CD4-positive, alpha-beta T cell (primary cell): Measurements from ENCODE around the gene CELF5. TPM values are rescaled to one million over a fixed set of nuclear protein-coding genes. Genes with fewer than 3 reads are reported as not detected.

Source experiments
- ATAC-seq: fragments of 200-7000 bp; cut with Tn5 transposase; one replicate; pipeline ENCODE4 v1.10.0; 2022; ENCODE audit warnings: mild to moderate bottlenecking; ENCODE audit not compliant: poor library complexity
- CTCF ChIA-PET: fragments of 350-600 bp; sonication (Branson Sonifier 250); formaldehyde crosslinking; loops from one replicate; lab custom pipeline; 2021; ENCODE audit warnings: antibody characterized with exemption, inconsistent platforms; lab: Charles Lee
- POLR2A ChIA-PET: fragments of 350-600 bp; sonication (Branson Sonifier 250); formaldehyde crosslinking; loops from one replicate; lab custom pipeline; 2021; ENCODE audit warnings: antibody characterized with exemption, inconsistent platforms; lab: Charles Lee
- DNase-seq, 14 experiments: peaks; one replicate each; pipeline ENCODE4 v3.0.0-alpha.2; 2013 to 2020; ENCODE audit warnings: mixed read lengths in 2 of 14
- H3K27ac ChIP-seq, 2 donors: one replicate each; pipeline versions ENCODE4 v1.5.1 to v1.7.0; 2013; ENCODE audit warnings: low read length in 2 of 2, low read depth in 1 of 2, mild to moderate bottlenecking in 1 of 2
- H3K27me3 ChIP-seq, 2 experiments: 1 replicate in 1 of 2; 2 replicates in 1 of 2; pipeline versions ENCODE4 v1.6.1 to v1.7.0; 2013; ENCODE audit warnings: low read length in 2 of 2, control low read depth in 1 of 2, mild to moderate bottlenecking in 1 of 2, moderate library complexity in 1 of 2; ENCODE audit not compliant: insufficient read depth in 2 of 2, control insufficient read depth in 1 of 2
- H3K36me3 ChIP-seq: one replicate; pipeline ENCODE4 v1.6.1; 2013; ENCODE audit warnings: low read length, control low read depth; ENCODE audit not compliant: insufficient read depth
- H3K4me1 ChIP-seq: one replicate; pipeline ENCODE4 v1.6.1; 2013; ENCODE audit warnings: low read length, control low read depth; ENCODE audit not compliant: insufficient read depth
- H3K4me3 ChIP-seq: one replicate; pipeline ENCODE4 v1.5.1; 2013; ENCODE audit warnings: mild to moderate bottlenecking, low read length, moderate library complexity
- H3K9me3 ChIP-seq, 2 experiments: 1 replicate in 1 of 2; 2 replicates in 1 of 2; pipeline versions ENCODE4 v1.6.1 to v1.7.0; 2013; ENCODE audit warnings: low read length in 2 of 2, mild to moderate bottlenecking in 2 of 2, control low read depth in 1 of 2, moderate library complexity in 1 of 2; ENCODE audit not compliant: control insufficient read depth in 1 of 2, insufficient read depth in 1 of 2
- H3K27ac Mint-ChIP-seq: one replicate; pipeline ENCODE4 v1.8.0; 2020; ENCODE audit warnings: mixed read lengths
- H3K27me3 Mint-ChIP-seq: one replicate; pipeline ENCODE4 v1.8.0; 2021; ENCODE audit warnings: mixed read lengths
- H3K36me3 Mint-ChIP-seq: one replicate; pipeline ENCODE4 v1.8.0; 2021; ENCODE audit warnings: low read depth, mixed read lengths
- H3K4me1 Mint-ChIP-seq: one replicate; pipeline ENCODE4 v1.8.0; 2021; ENCODE audit warnings: low read depth, mixed read lengths
- H3K4me3 Mint-ChIP-seq: one replicate; pipeline ENCODE4 v1.8.0; 2020; ENCODE audit warnings: mild to moderate bottlenecking, mixed read lengths
- H3K9me3 Mint-ChIP-seq: one replicate; pipeline ENCODE4 v1.8.0; 2020; ENCODE audit warnings: mixed read lengths
- CTCF ChIP-seq: fragments of 200-600 bp; IDR thresholded peaks from one replicate; pipeline ENCODE4 v1.8.0; 2022; ENCODE audit warnings: antibody characterized with exemption, mild to moderate bottlenecking
- intact Hi-C, 2 experiments: fragments of 100-400 bp; cut with DNase I in 1 of 2; cut with micrococcal nuclease in 1 of 2; formaldehyde crosslinking; loops; one replicate each; pipeline versions ENCODE4 v1.15.1 to v1.9.0; 2023 to 2025; cut with DNase I, micrococcal nuclease
- total RNA-seq, 174 experiments: library from RNA in 2 of 174; stranded (reverse) in 2 of 174; gene quantifications; one replicate each; pipeline ENCODE4 v1.2.3 and lab custom pipeline; 2021 to 2026

The CELF5 gene
- total RNA-seq, 2 experiments from 2014 or later, result 0.36 TPM

- Histone ChIP-seq H3K27ac (no peak overlapping the region), H3K9me3 (peaks cover 0 to 13% of the 10 kb centered on the region in 2 experiments), H3K4me3 (peak overlapping the region; percentile 24), H3K36me3 (no peaks in the 10 kb centered on the region), H3K4me1 (peaks cover 22% of the 10 kb centered on the region), H3K27me3 (peaks cover 0 to 13% of the 10 kb centered on the region in 2 experiments)
- no peak for TF ChIP-seq CTCF
- ChIA-PET CTCF (no interaction called here), POLR2A (interaction anchor here (1.8 kb wide), 1 partner anchor 8 kb away, joined by 11 read pairs; no protein-coding TSS in a partner anchor)
- H3K4me3 Mint-ChIP-seq, result no peak overlapping the region
- ATAC-seq (no peak), DNase-seq (no peak)
- H3K27ac Mint-ChIP-seq, result no peak overlapping the region
- intact Hi-C loops, result loop anchor here in 1 of 2 experiments (5.0 kb wide), 1 partner anchor 1103 kb away; no protein-coding TSS in a partner anchor
- H3K36me3 Mint-ChIP-seq, result no peaks in the 10 kb centered on the region
- peaks cover 38% of the 10 kb centered on the region for H3K27me3 Mint-ChIP-seq
- no peaks in the 10 kb centered on the region for H3K9me3 Mint-ChIP-seq
- H3K4me1 Mint-ChIP-seq, result peaks cover 5% of the 10 kb centered on the region
Measured at GRCh38 chr19:3283886-3284657, 59.6 kb downstream of the CELF5 start.

DNA sequence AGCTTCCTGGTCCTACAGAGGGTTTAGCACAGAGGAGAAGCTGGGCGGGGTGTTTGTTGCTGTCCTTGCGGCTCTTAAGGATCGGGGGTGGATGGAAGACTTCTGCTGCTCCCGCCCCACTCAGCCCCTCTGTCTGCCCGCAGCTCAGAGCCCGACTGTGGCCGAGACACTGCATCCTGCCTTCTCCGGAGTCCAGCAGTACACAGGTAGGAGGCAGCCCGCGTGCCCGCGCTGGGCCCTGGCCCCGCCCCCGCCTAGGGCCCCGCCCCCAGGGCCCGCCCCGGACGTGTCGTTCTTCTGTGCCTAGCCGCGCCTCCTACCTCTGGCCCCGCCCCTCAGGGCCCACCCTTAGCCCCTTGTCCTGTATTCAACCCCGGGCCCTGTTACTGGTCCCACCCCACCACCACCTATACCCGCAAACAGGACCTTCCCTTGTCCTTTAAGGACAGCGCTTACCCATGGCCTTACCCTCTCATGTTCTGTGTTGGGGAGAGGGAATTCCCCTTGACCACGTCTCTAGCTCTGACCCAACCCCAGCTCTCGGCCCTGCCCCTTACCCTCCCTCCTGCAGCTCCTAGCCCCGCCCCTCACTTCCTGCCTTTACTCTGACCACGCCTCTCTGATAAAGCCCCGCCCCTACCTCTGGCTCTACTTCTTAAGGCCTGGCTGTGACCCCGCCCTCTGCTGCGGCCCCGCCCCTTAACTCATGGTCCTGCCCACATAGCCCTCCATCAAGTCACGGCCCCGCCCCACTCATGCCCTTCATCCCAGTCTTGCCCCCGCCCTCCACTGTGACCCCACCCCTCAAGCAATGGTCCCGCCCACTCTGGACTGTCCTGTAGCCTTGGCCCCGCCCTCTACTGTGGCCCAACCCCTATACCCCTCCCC, 60.5 kb downstream of the CELF5 start:
- POLR2A ChIA-PET, result interaction anchor here (1.8 kb wide), 1 partner anchor 9 kb away, joined by 11 read pairs; no protein-coding TSS in a partner anchor
- H3K27me3 ChIP-seq, result peaks cover 2 to 13% of the 10 kb centered on the region in 2 experiments
- H3K27ac Mint-ChIP-seq, result no peak overlapping the region
- CTCF ChIA-PET, result no interaction called here
- no peak overlapping the region for H3K27ac ChIP-seq
- intact Hi-C loops, result loop anchor here (1.0 to 5.0 kb wide), 2 partner anchors 9 to 1102 kb away; no protein-coding TSS in a partner anchor
- H3K9me3 ChIP-seq, result peaks cover 0 to 13% of the 10 kb centered on the region in 2 experiments
- H3K4me1 ChIP-seq, result peaks cover 22% of the 10 kb centered on the region
- peak in 13 of 14 experiments; percentile 25 to 89 (median 56) for DNase-seq
- peaks cover 44% of the 10 kb centered on the region for H3K27me3 Mint-ChIP-seq
- no peak for TF ChIP-seq CTCF
- no peaks in the 10 kb centered on the region for H3K36me3 ChIP-seq
- peak; percentile 73 for ATAC-seq
- peak overlapping the region; percentile 24 for H3K4me3 ChIP-seq
- no peak overlapping the region for H3K4me3 Mint-ChIP-seq
- H3K9me3 Mint-ChIP-seq, result no peaks in the 10 kb centered on the region
- no peaks in the 10 kb centered on the region for H3K36me3 Mint-ChIP-seq
- peaks cover 5% of the 10 kb centered on the region for H3K4me1 Mint-ChIP-seq

- Mint-ChIP-seq H3K27ac (no peak overlapping the region), H3K4me3 (no peak overlapping the region), H3K27me3 (peaks cover 47% of the 10 kb centered on the region), H3K36me3 (no peaks in the 10 kb centered on the region), H3K9me3 (no peaks in the 10 kb centered on the region), H3K4me1 (peaks cover 5% of the 10 kb centered on the region)
- ChIA-PET CTCF (no interaction called here), POLR2A (interaction anchor here (1.8 kb wide), 1 partner anchor 10 kb away, joined by 11 read pairs; no protein-coding TSS in a partner anchor)
- H3K9me3 ChIP-seq, result peaks cover 0 to 13% of the 10 kb centered on the region in 2 experiments
- no peak overlapping the region for H3K4me3 ChIP-seq
- no peaks in the 10 kb centered on the region for H3K36me3 ChIP-seq
- ATAC-seq (no peak), DNase-seq (peak in 12 of 14 experiments; percentile 14 to 81 (median 50))
- intact Hi-C loops, result loop anchor here (1.0 kb wide), 1 partner anchor 9 kb away; no protein-coding TSS in a partner anchor
- peaks cover 22% of the 10 kb centered on the region for H3K4me1 ChIP-seq
- H3K27me3 ChIP-seq, result peaks cover 4 to 13% of the 10 kb centered on the region in 2 experiments
- H3K27ac ChIP-seq, result no peak overlapping the region
- no peak for TF ChIP-seq CTCF
Measured at GRCh38 chr19:3285647-3286176, 61.3 kb downstream of the CELF5 start.
